ENCODE data around the gene SLC7A1.

Gene SLC7A1

DNA sequence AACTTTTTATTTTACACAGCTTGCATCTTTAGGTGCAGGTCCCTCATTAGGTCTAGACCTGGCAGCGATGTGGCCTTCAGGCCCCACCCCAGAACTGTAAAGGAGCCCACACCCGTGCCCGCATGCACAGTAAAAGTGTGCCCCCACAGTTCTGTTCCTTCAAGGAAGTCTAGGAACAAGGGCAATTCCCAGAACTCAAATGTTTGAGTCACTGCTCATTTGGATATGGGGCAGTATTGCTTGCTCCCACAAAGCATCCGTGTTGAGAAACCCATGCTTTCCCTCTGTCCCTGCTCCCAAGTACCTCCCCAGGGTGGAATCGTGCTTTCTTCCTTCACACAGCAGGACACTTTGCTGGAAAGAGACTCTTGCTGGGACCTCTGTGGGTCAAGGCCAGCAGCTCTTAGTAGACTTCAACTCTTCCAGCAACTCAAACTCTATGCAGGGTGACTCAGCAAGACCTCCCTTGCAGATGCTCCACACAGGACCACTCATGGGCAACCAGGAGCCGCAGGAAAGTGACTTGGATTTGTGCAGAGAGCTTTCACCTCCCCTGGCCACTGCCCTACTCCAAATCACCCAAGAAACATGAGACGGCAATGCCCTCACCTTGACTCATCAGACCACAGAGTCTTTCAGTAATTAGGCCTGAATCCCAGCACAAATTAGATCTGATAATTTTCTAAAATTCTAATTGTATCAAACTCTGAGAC lies 12.3 kb downstream of the SLC7A1 start:
- DNase-seq (ENCODE audit: low read depth in 2 of 2) = no peak

DNA sequence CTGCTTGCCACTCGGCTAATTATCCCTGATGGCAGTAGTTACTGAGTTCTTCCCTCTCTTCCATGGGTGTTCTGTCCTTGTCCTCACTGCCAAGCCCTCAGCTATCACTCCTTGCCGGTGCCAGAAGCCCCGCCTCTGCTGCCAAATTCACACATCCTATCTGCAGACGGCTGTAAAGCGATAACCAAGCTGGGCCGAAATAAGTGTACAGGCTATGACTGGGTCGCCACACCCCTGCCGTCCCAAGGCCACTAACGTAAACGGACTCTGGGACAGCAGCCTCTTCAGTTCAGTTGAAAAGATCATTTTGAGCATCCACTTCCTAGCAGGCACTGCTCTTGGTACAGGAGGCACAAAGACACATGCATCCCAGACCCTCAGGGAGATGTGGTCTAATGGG lies 13.3 kb downstream of the SLC7A1 start:
- no peak for DNase-seq (ENCODE audit: low read depth in 2 of 2)

GRCh38 chr13:29581666-29582065 lies 13.8 kb downstream of the SLC7A1 start:
- peak in 1 of 2 experiments; percentile 42 for DNase-seq (ENCODE audit: low read depth in 2 of 2)

DNA sequence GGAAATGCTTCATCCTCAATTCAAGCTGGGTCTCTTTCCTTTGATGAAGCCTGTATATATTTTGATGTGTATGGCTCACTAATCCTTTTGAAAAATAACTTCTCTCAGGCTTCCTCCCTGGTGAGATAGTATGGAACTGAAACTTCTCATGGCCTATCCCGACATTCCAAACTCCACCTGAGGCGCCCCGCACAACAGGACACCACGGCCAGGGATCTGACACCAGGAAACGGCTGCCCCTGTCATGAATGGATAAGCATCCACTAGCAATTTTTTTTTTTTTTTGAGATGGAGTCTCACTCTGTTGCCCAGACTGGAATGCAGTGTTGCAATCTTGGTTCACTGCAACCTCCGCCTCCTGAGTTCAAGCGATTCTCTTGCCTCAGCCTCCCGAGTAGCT lies 16.4 kb downstream of the SLC7A1 start:
- DNase-seq (ENCODE audit: low read depth in 2 of 2) = no peak

- no peak for DNase-seq (ENCODE audit: low read depth in 2 of 2)
Measured at GRCh38 chr13:29578300-29579085, 17.0 kb downstream of the SLC7A1 start.

- no peak for DNase-seq (ENCODE audit: low read depth in 2 of 2)
Measured at GRCh38 chr13:29577136-29578051, 18.1 kb downstream of the SLC7A1 start.

- no peak for DNase-seq (ENCODE audit: low read depth in 2 of 2)
Measured at GRCh38 chr13:29576581-29576980, 18.9 kb downstream of the SLC7A1 start.

- no peak for DNase-seq (ENCODE audit: low read depth in 2 of 2)
Measured at GRCh38 chr13:29575098-29575497, 20.4 kb downstream of the SLC7A1 start.

GRCh38 chr13:29573190-29573589 lies 22.3 kb downstream of the SLC7A1 start:
- DNase-seq (ENCODE audit: low read depth in 2 of 2) = no peak

DNA sequence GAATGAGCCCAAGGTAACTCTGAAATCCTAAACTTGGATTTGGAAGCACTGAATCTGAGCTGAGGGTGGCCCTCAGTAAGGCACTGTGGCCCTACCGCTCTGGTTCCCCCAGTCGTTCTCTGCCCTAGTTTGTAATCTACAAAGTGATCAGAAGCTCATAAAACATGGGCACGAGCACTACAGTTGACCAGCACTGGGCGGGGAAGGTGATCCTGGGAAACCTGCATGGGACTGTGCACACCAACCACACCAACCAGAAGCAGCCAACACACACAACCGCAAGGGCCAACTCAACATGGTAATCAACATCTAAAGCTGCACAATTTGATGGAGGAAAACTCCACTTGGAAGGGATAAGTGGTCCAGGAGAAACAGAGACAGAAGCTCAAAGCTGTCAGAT lies 22.9 kb downstream of the SLC7A1 start:
- DNase-seq (ENCODE audit: low read depth in 2 of 2) = no peak

DNA sequence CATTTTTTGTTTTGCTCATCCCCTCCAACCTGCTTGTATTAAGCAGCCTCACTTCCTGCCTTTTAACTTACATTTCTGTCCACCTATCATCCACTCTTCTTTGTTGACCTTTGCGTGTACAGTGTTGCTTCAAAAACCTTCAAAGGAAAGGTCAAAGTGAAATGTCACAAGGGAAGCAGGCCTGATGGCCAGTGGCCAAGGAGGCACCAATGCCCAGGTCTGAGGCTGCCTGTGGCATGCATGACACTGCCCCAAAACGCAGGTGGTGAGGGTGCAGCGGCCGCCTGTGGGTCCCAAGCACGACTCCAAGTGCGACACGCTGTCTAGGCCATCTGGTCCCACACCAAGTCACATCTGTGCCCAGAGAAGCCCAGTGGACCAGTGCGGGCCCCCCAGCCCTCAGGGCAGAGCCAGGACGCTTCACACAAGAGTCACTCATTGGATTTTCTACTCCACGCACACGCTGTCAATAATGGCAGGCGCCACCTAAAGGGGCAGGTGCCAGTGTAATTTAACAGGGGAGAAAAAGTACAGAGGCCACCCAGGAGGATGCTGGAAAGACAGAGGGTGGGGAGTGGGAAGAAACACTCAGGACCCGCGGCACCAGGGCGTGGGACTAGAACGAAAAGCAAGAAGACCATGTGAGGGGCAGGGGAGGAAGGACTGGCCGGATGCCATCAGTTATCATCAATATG lies 23.5 kb downstream of the SLC7A1 start:
- no peak for DNase-seq (ENCODE audit: low read depth in 2 of 2)

DNA sequence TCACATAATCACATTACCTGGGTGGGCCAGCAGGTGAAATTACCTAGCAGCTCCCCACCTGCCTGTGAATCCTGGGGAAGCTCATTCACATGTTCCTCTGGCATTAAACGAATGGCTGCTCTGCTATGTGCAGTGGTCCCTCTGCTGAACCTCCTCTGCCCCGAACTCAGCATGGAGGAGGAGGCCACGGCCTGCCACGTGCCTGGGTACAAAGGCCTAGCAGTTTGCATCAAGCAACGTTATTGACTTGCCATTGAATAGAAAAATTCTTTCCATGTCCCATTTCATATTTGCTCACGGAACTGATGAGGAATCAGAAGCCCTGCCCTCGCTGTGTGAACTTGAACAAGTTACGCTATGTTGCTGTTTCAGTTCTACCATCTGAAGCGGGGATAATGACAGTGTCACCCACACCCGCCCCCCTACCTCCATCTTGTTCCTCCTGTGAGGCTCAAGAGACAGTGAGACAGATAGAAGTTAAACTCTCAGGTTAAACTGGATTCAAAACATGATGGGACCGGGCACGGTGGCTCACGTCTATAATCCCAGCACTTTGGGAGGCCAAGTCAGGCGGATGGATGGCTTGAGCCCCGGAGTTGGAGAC lies 25.3 kb downstream of the SLC7A1 start:
- no peak for DNase-seq (ENCODE audit: low read depth in 2 of 2)

DNA sequence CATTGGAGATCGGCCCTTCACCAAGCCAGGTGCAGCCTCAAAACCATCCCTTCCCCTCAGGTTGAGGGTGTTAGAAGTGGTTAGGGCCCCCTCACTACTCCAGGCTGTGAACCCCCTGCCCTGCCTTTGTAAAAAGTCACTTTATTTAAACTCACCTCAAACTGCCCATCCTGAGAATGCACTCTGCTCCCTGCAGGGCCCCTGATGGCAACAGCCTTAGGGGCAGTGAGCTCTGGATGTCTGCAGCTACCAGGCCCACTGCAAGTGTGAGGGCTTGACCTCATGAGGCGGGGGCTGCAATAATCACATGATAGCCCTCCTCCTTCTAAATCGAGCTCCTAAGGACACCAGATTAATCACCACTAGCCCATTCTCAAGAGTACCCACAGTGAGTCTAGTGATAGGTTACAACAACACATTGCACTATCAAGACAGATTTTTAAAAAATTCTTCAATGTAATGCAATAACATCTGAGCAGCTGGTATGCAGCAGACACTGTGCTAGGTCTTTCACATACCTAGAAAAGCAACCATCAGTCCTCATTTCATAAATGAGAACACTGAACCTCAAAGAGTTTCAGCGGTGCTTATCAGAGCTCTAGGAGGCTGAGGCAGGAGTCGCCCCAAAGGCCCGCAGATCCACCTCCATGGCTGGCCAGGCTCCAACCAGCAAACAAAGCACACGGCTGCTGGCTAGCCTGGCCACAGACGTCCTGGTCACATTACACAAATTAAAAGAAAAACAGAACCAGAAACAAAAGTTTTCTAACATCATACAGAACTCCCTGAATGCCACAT lies 26.0 kb downstream of the SLC7A1 start:
- DNase-seq (ENCODE audit: low read depth in 2 of 2) = no peak

- no peak for DNase-seq (ENCODE audit: low read depth in 2 of 2)
Measured at GRCh38 chr13:29568731-29569130, 26.8 kb downstream of the SLC7A1 start.

DNA sequence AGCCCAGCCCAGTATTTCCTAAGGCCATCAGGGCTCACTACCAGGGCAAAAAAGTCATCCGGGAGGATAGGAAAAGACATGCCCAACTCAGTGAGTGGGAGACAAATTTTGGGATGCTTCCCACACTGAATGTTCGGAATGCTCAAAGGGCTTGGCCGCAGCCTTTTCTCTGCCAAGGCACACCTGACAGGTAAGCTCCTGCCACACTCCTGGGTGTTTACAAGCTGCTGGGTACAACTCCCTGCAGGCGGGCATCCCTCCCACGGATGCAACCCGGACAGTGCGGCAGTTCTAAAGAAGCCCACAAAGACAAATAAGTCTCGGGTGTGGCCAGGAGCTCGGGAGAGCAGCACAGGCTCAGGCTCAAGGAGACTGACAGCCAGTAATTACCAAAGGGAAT lies 28.1 kb downstream of the SLC7A1 start:
- no peak for DNase-seq (ENCODE audit: low read depth in 2 of 2)

DNA sequence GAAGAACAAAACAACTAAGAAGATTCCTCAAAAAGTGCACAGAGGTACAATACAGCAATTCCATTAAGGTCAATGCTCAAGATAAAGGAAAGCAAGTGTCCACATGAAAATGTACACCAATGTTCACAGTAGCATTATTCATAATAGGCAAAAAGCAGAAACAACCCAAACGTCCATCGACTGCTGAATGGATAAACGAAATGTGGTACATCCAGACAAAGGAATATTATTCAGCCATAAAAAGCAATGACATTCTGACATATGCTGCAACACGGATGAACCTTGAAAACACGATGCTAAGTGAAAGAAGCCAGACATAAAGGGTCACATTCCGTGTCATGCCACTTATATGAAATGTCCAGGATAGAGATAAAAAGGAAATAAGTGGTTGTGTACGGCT lies 29.3 kb downstream of the SLC7A1 start:
- DNase-seq (ENCODE audit: low read depth in 2 of 2) = no peak

DNA sequence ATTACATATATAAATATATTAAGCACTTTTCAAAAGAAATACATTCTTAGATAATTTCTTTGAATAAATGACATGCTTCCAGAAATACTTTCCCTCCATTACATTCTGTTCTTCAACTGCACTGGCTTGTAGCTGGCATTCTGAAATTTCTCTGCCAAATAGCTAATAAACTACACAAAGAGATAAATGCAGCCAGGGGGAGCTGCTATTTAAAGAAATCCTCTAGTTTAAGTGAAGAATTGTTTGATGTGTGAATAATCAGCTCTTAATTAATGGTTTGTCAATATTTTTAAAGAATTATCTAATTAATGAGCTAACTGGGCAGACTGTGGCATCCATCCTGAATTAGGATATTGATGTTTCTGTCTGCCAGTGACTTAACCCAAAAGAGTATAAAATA lies 30.7 kb downstream of the SLC7A1 start:
- no peak for DNase-seq (ENCODE audit: low read depth in 2 of 2)

GRCh38 chr13:29564373-29564772 lies 31.1 kb downstream of the SLC7A1 start:
- no peak for DNase-seq (ENCODE audit: low read depth in 2 of 2)

GRCh38 chr13:29563941-29564340 lies 31.5 kb downstream of the SLC7A1 start:
- DNase-seq (ENCODE audit: low read depth in 2 of 2) = no peak

GRCh38 chr13:29562786-29563438 lies 32.6 kb downstream of the SLC7A1 start:
- no peak for DNase-seq (ENCODE audit: low read depth in 2 of 2)

Measured in fibroblast of skin of left quadriceps (primary cell).